WTC11 (cell line): ENCODE measurements around the gene STARD9. TPM values are rescaled to one million over a fixed set of nuclear protein-coding genes. Genes with fewer than 3 reads are reported as not detected.

Experiments
- ATAC-seq: fragments of 200-7000 bp; cut with Tn5 transposase; 2 replicates; pipeline ENCODE4 v1.10.0; 2021; ENCODE audit warnings: mild to moderate bottlenecking, moderate library complexity
- CTCF ChIA-PET: fragments of 300-600 bp; sonication (Branson Sonifier 250); formaldehyde crosslinking; loops from one replicate; lab custom pipeline; 2021; ENCODE audit warnings: antibody characterized with exemption; lab: Charles Lee
- POLR2A ChIA-PET: fragments of 350-600 bp; sonication (Branson Sonifier 250); formaldehyde crosslinking; loops from one replicate; lab custom pipeline; 2021; ENCODE audit warnings: antibody characterized with exemption; lab: Charles Lee
- DNase-seq: peaks from one replicate; pipeline ENCODE4 v3.0.0; 2021; ENCODE audit warnings: low spot score
- H3K27ac Mint-ChIP-seq: 2 replicates; pipeline ENCODE4 v1.8.0; 2021; ENCODE audit warnings: mixed read lengths
- H3K27me3 Mint-ChIP-seq: 2 replicates; pipeline ENCODE4 v1.8.0; 2021; ENCODE audit warnings: low read depth, mild to moderate bottlenecking, moderate library complexity, mixed read lengths
- H3K36me3 Mint-ChIP-seq: 2 replicates; pipeline ENCODE4 v1.8.0; 2021; ENCODE audit warnings: mixed read lengths
- H3K4me1 Mint-ChIP-seq: 2 replicates; pipeline ENCODE4 v1.8.0; 2022; ENCODE audit warnings: mixed read lengths
- H3K4me3 Mint-ChIP-seq: 2 replicates; pipeline ENCODE4 v1.8.0; 2021; ENCODE audit warnings: mild to moderate bottlenecking, moderate library complexity, mixed read lengths
- H3K9me3 Mint-ChIP-seq: 2 replicates; pipeline ENCODE4 v1.8.0; 2021; ENCODE audit warnings: mixed read lengths
- CREB1 ChIP-seq: sonication (generic); formaldehyde crosslinking; IDR thresholded peaks from 2 replicates; pipeline ENCODE4 v1.8.0; 2023; ENCODE audit warnings: mild to moderate bottlenecking, missing genetic modification reagents
- ESRRA ChIP-seq: sonication (generic); formaldehyde crosslinking; IDR thresholded peaks from 2 replicates; pipeline ENCODE4 v1.8.1; 2022; ENCODE audit warnings: mild to moderate bottlenecking, missing genetic modification reagents, borderline replicate concordance
- HMGXB4 ChIP-seq: sonication (generic); formaldehyde crosslinking; IDR thresholded peaks from 2 replicates; pipeline ENCODE4 v1.8.1; 2023; ENCODE audit warnings: mild to moderate bottlenecking, moderate library complexity, missing genetic modification reagents
- IRF2 ChIP-seq: sonication (generic); formaldehyde crosslinking; IDR thresholded peaks from 2 replicates; pipeline ENCODE4 v1.8.0; 2022; ENCODE audit warnings: low read depth, missing genetic modification reagents, borderline replicate concordance
- JUN ChIP-seq: sonication (generic); formaldehyde crosslinking; IDR thresholded peaks from 2 replicates; pipeline ENCODE4 v1.8.0; 2023; ENCODE audit warnings: mild to moderate bottlenecking, missing genetic modification reagents
- MXD4 ChIP-seq: fragments of 250-450 bp; sonication (Bioruptor Pico); IDR thresholded peaks from 2 replicates; pipeline ENCODE4 v1.8.0; 2021; ENCODE audit warnings: mild to moderate bottlenecking, moderate library complexity, borderline replicate concordance
- SOX15 ChIP-seq: fragments of 250-450 bp; sonication (Bioruptor Pico); IDR thresholded peaks from 2 replicates; pipeline ENCODE4 v1.9.0; 2021; ENCODE audit warnings: mild to moderate bottlenecking
- ZNF219 ChIP-seq: sonication (generic); formaldehyde crosslinking; IDR thresholded peaks from 2 replicates; pipeline ENCODE4 v1.8.0; 2023; ENCODE audit warnings: missing genetic modification reagents, mild to moderate bottlenecking, borderline replicate concordance
- ZNF317 ChIP-seq: sonication (generic); formaldehyde crosslinking; IDR thresholded peaks from 2 replicates; pipeline ENCODE4 v1.8.1; 2023; ENCODE audit warnings: low read depth, mild to moderate bottlenecking, moderate library complexity, missing genetic modification reagents, borderline replicate concordance
- ZNF532 ChIP-seq: fragments of 250-450 bp; sonication (Bioruptor Pico); IDR thresholded peaks from 2 replicates; pipeline ENCODE4 v1.9.0; 2021; ENCODE audit warnings: mild to moderate bottlenecking, borderline replicate concordance
- total RNA-seq: library from RNA; stranded (reverse); gene quantifications from 3 replicates; pipeline ENCODE4 v1.2.3, GENCODE V29; 2021
- TF ChIP-seq, protein P1 (sequence below): sonication (generic); formaldehyde crosslinking; IDR thresholded peaks from 2 replicates; pipeline ENCODE4 v1.8.0; 2023; ENCODE audit warnings: missing genetic modification reagents
- TF ChIP-seq, protein P2 (sequence below): sonication (generic); formaldehyde crosslinking; IDR thresholded peaks from 2 replicates; pipeline ENCODE4 v1.8.0; 2023; ENCODE audit warnings: missing genetic modification reagents, mild to moderate bottlenecking, borderline replicate concordance
- TF ChIP-seq, protein P3 (sequence below): sonication (generic); formaldehyde crosslinking; IDR thresholded peaks from 2 replicates; pipeline ENCODE4 v1.8.0; 2022; ENCODE audit warnings: missing genetic modification reagents
- TF ChIP-seq, protein P4 (sequence below): sonication (generic); formaldehyde crosslinking; IDR thresholded peaks from 2 replicates; pipeline ENCODE4 v1.8.1; 2023; ENCODE audit warnings: mild to moderate bottlenecking, missing genetic modification reagents, moderate library complexity

The STARD9 gene
- total RNA-seq, 1 experiment from 2014 or later = 5.7 TPM

DNA sequence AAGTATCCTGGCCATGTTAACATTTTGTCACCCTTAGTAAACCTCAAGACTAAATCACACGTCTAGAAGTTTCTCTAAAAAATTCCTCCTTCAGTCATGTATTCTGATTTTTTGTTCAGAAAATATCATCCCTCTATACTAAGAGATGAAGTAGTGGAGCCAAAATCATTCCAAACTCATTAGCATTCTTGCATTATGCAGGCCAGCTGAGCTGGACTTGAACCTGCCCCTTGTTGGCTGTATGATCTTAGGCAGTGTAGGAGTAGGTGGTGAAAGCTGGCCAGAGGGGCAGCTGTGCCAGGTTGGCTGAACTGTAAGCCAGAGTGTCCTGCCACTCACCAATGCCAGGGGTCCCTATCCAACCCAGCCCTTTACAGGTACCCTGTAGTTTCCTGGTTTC lies 92.4 kb downstream of the STARD9 start:
- TF ChIP-seq, protein P1, sequence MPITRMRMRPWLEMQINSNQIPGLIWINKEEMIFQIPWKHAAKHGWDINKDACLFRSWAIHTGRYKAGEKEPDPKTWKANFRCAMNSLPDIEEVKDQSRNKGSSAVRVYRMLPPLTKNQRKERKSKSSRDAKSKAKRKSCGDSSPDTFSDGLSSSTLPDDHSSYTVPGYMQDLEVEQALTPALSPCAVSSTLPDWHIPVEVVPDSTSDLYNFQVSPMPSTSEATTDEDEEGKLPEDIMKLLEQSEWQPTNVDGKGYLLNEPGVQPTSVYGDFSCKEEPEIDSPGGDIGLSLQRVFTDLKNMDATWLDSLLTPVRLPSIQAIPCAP = no peak
- TF ChIP-seq ESRRA (CRISPR knock-in tag) = no peak
- TF ChIP-seq, protein P2, sequence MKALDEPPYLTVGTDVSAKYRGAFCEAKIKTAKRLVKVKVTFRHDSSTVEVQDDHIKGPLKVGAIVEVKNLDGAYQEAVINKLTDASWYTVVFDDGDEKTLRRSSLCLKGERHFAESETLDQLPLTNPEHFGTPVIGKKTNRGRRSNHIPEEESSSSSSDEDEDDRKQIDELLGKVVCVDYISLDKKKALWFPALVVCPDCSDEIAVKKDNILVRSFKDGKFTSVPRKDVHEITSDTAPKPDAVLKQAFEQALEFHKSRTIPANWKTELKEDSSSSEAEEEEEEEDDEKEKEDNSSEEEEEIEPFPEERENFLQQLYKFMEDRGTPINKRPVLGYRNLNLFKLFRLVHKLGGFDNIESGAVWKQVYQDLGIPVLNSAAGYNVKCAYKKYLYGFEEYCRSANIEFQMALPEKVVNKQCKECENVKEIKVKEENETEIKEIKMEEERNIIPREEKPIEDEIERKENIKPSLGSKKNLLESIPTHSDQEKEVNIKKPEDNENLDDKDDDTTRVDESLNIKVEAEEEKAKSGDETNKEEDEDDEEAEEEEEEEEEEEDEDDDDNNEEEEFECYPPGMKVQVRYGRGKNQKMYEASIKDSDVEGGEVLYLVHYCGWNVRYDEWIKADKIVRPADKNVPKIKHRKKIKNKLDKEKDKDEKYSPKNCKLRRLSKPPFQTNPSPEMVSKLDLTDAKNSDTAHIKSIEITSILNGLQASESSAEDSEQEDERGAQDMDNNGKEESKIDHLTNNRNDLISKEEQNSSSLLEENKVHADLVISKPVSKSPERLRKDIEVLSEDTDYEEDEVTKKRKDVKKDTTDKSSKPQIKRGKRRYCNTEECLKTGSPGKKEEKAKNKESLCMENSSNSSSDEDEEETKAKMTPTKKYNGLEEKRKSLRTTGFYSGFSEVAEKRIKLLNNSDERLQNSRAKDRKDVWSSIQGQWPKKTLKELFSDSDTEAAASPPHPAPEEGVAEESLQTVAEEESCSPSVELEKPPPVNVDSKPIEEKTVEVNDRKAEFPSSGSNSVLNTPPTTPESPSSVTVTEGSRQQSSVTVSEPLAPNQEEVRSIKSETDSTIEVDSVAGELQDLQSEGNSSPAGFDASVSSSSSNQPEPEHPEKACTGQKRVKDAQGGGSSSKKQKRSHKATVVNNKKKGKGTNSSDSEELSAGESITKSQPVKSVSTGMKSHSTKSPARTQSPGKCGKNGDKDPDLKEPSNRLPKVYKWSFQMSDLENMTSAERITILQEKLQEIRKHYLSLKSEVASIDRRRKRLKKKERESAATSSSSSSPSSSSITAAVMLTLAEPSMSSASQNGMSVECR (CRISPR knock-in tag) = no peak
- TF ChIP-seq MXD4 = no peak
- TF ChIP-seq, protein P3, sequence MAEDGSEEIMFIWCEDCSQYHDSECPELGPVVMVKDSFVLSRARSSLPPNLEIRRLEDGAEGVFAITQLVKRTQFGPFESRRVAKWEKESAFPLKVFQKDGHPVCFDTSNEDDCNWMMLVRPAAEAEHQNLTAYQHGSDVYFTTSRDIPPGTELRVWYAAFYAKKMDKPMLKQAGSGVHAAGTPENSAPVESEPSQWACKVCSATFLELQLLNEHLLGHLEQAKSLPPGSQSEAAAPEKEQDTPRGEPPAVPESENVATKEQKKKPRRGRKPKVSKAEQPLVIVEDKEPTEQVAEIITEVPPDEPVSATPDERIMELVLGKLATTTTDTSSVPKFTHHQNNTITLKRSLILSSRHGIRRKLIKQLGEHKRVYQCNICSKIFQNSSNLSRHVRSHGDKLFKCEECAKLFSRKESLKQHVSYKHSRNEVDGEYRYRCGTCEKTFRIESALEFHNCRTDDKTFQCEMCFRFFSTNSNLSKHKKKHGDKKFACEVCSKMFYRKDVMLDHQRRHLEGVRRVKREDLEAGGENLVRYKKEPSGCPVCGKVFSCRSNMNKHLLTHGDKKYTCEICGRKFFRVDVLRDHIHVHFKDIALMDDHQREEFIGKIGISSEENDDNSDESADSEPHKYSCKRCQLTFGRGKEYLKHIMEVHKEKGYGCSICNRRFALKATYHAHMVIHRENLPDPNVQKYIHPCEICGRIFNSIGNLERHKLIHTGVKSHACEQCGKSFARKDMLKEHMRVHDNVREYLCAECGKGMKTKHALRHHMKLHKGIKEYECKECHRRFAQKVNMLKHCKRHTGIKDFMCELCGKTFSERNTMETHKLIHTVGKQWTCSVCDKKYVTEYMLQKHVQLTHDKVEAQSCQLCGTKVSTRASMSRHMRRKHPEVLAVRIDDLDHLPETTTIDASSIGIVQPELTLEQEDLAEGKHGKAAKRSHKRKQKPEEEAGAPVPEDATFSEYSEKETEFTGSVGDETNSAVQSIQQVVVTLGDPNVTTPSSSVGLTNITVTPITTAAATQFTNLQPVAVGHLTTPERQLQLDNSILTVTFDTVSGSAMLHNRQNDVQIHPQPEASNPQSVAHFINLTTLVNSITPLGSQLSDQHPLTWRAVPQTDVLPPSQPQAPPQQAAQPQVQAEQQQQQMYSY (CRISPR knock-in tag) = no peak
- no peak for TF ChIP-seq ZNF219 (CRISPR knock-in tag)
- no peak for TF ChIP-seq IRF2 (CRISPR knock-in tag)
- no peak for TF ChIP-seq ZNF532 (CRISPR knock-in tag)
- no peak for TF ChIP-seq SOX15 (CRISPR knock-in tag)
- no peak for TF ChIP-seq HMGXB4 (CRISPR knock-in tag)
- no peak for TF ChIP-seq CREB1 (CRISPR knock-in tag)
- no peak for TF ChIP-seq JUN
- TF ChIP-seq ZNF317 (CRISPR knock-in tag) = no peak
- TF ChIP-seq, protein P4, sequence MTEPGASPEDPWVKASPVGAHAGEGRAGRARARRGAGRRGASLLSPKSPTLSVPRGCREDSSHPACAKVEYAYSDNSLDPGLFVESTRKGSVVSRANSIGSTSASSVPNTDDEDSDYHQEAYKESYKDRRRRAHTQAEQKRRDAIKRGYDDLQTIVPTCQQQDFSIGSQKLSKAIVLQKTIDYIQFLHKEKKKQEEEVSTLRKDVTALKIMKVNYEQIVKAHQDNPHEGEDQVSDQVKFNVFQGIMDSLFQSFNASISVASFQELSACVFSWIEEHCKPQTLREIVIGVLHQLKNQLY = no peak
- peaks cover 6% of the 10 kb centered on the region for H3K36me3 Mint-ChIP-seq
- ATAC-seq = no peak
- POLR2A ChIA-PET = no interaction called here
- DNase-seq = no peak
- H3K27ac Mint-ChIP-seq = 0 out of 2 replicates have a peak overlapping the region, but pooled peaks have one; percentile 10
- peaks cover 19% of the 10 kb centered on the region for H3K4me1 Mint-ChIP-seq
- no peak overlapping the region for H3K4me3 Mint-ChIP-seq
- CTCF ChIA-PET = no interaction called here
- H3K27me3 Mint-ChIP-seq = no peaks in the 10 kb centered on the region
- peaks cover 5% of the 10 kb centered on the region for H3K9me3 Mint-ChIP-seq
